Activated CD4-positive, alpha-beta T cell treated with anti-CD3 and anti-CD28 coated beads, Interleukin-2, amount 10 ng/mL, durations not matched to agents 24 days and 14 days (primary cell): ENCODE measurements around the gene USP5. TPM values are rescaled to one million over a fixed set of nuclear protein-coding genes. Genes with fewer than 3 reads are reported as not detected.
"Not testable (repeated sequence)": the region's sequence is repeated elsewhere in the genome, so short reads cannot be mapped to it uniquely, and the experiment has no call there.

Experiments
- DNase-seq: peaks from one replicate; pipeline ENCODE4 v3.0.0; 2022
- H3K27ac Mint-ChIP-seq: one replicate; pipeline ENCODE4 v1.8.0; 2022; ENCODE audit warnings: mild to moderate bottlenecking, mixed read lengths
- H3K27me3 Mint-ChIP-seq: one replicate; pipeline ENCODE4 v1.8.0; 2022; ENCODE audit warnings: mixed read lengths
- H3K36me3 Mint-ChIP-seq: one replicate; pipeline ENCODE4 v1.8.0; 2022; ENCODE audit warnings: low read depth, mild to moderate bottlenecking, mixed read lengths
- H3K4me1 Mint-ChIP-seq: one replicate; pipeline ENCODE4 v1.8.0; 2021; ENCODE audit warnings: mixed read lengths
- H3K4me3 Mint-ChIP-seq: one replicate; pipeline ENCODE4 v1.8.0; 2022; ENCODE audit warnings: mild to moderate bottlenecking, moderate library complexity, mixed read lengths
- H3K9me3 Mint-ChIP-seq: one replicate; pipeline ENCODE4 v1.8.0; 2021; ENCODE audit warnings: mixed read lengths
- intact Hi-C: fragments of 100-400 bp; cut with micrococcal nuclease; formaldehyde crosslinking; loops from one replicate; pipeline ENCODE4 v1.15.1; 2023
- total RNA-seq: library from RNA; stranded (reverse); gene quantifications from 2 replicates; pipeline ENCODE4 v1.2.3, GENCODE V29; 2022

The USP5 gene
- total RNA-seq, 1 donor from 2014 or later, result 121 TPM

- peak overlapping the region; percentile 97 for H3K27ac Mint-ChIP-seq
- H3K4me3 Mint-ChIP-seq, result peak overlapping the region; percentile 89
- intact Hi-C loops, result loop anchor here (5.0 kb wide), 2 partner anchors 287 to 362 kb away; partner anchors contain the start of genes MRPL51, NCAPD2 and NOP2
- H3K27me3 Mint-ChIP-seq, result no peaks in the 10 kb centered on the region
- H3K36me3 Mint-ChIP-seq, result peaks cover 45% of the 10 kb centered on the region
- no peaks in the 10 kb centered on the region for H3K9me3 Mint-ChIP-seq
- no peak for DNase-seq
- H3K4me1 Mint-ChIP-seq, result peaks cover 31% of the 10 kb centered on the region
Observed at GRCh38 chr12:6854036-6854435, 2.1 kb downstream of the USP5 start.

GRCh38 chr12:6855322-6855721, 3.4 kb downstream of the USP5 start:
- no peaks in the 10 kb centered on the region for H3K9me3 Mint-ChIP-seq
- no peak overlapping the region for H3K4me3 Mint-ChIP-seq
- no peak overlapping the region for H3K27ac Mint-ChIP-seq
- peaks cover 18% of the 10 kb centered on the region for H3K4me1 Mint-ChIP-seq
- H3K27me3 Mint-ChIP-seq, result no peaks in the 10 kb centered on the region
- intact Hi-C loops, result no loop called here
- peaks cover 49% of the 10 kb centered on the region for H3K36me3 Mint-ChIP-seq
- DNase-seq, result no peak

DNA sequence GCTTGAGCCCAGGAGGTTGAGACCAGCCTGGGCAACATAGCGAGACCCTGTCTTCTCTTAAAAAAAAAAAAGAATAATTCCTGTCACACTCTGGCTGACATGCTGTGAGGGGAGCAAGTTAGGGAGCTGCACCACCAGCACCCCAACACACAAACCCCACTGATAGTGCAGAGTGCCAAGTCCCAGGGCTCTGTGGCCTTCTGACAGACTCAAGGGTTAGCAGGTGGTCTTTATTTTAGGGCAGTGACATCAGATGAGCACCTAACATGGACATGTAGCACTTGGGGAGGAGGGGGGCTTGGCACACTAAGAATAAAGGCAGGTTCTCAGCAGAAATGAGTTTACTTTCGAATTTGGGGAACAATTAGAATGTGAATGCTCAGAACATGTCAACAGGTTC, 6.8 kb downstream of the USP5 start:
- H3K9me3 Mint-ChIP-seq, result no peaks in the 10 kb centered on the region
- intact Hi-C loops, result no loop called here
- DNase-seq, result no peak
- no peak overlapping the region for H3K27ac Mint-ChIP-seq
- no peak overlapping the region for H3K4me3 Mint-ChIP-seq
- peaks cover 68% of the 10 kb centered on the region for H3K36me3 Mint-ChIP-seq
- H3K4me1 Mint-ChIP-seq, result peaks cover 4% of the 10 kb centered on the region
- no peaks in the 10 kb centered on the region for H3K27me3 Mint-ChIP-seq

DNA sequence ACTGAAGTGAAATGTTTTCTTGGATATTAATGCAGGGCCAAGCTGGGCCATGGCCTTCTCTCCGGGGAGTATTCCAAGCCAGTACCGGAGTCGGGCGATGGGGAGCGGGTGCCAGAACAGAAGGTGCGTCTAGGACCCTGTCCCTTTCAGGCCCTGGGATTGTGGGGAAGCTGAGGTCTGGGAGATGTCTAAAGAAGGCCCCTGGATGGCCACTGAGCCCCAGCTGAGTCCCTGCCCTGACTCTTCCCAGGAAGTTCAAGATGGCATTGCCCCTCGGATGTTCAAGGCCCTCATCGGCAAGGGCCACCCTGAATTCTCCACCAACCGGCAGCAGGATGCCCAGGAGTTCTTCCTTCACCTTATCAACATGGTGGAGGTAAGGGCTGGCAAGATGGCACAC, 8.2 kb downstream of the USP5 start:
- intact Hi-C loops, result no loop called here

GRCh38 chr12:6860942-6861341, 9.0 kb downstream of the USP5 start:
- Mint-ChIP-seq H3K36me3 (peaks cover 73% of the 10 kb centered on the region), H3K27ac (no peak overlapping the region), H3K4me1 (peaks cover 3% of the 10 kb centered on the region), H3K9me3 (no peaks in the 10 kb centered on the region), H3K27me3 (no peaks in the 10 kb centered on the region), H3K4me3 (no peak overlapping the region)
- intact Hi-C loops, result no loop called here
- no peak for DNase-seq

More for the DNA sequence above, 8.2 kb downstream of the USP5 start:
- Mint-ChIP-seq H3K4me1 (no peaks in the 10 kb centered on the region), H3K9me3 (no peaks in the 10 kb centered on the region), H3K27me3 (no peaks in the 10 kb centered on the region), H3K36me3 (peaks cover 72% of the 10 kb centered on the region), H3K27ac (no peak overlapping the region), H3K4me3 (no peak overlapping the region)
- DNase-seq, result no peak

GRCh38 chr12:6861391-6861790, 9.4 kb downstream of the USP5 start:
- H3K36me3 Mint-ChIP-seq, result peaks cover 73% of the 10 kb centered on the region
- intact Hi-C loops, result no loop called here
- H3K27ac Mint-ChIP-seq, result no peak overlapping the region

GRCh38 chr12:6863033-6863432, 11.1 kb downstream of the USP5 start:
- Mint-ChIP-seq H3K27me3 (no peaks in the 10 kb centered on the region), H3K27ac (no peak overlapping the region), H3K4me1 (peaks cover 11% of the 10 kb centered on the region), H3K36me3 (peaks cover 65% of the 10 kb centered on the region), H3K4me3 (no peak overlapping the region), H3K9me3 (no peaks in the 10 kb centered on the region)
- intact Hi-C loops, result no loop called here
- DNase-seq, result no peak

More at GRCh38 chr12:6861391-6861790, 9.4 kb downstream of the USP5 start:
- H3K4me3 Mint-ChIP-seq, result no peak overlapping the region
- DNase-seq, result no peak
- no peaks in the 10 kb centered on the region for H3K9me3 Mint-ChIP-seq
- H3K27me3 Mint-ChIP-seq, result no peaks in the 10 kb centered on the region
- H3K4me1 Mint-ChIP-seq, result peaks cover 4% of the 10 kb centered on the region

- H3K27me3 Mint-ChIP-seq, result no peaks in the 10 kb centered on the region
- no peak overlapping the region for H3K27ac Mint-ChIP-seq
Observed at GRCh38 chr12:6863586-6864321, 11.8 kb downstream of the USP5 start.

DNA sequence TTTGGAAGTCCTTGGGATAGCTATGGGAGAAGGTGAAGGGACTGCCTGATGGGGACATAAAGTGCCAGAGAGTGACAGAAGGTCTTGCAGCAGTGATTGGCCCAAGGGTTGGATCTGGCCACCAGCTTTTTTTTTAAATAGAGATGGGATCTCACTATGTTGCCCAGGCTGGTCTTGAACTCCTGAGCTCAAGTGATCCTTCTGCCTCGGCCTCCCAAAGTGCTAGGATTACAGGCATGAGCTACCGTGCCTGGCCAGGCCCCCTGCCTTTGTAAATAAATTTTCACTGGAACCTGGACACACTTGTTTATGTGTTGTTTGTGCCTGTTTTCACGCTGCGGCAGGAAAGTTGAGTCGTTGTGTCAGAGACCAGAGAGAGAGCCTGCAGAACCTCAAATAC, 13.4 kb downstream of the USP5 start:
- H3K9me3 Mint-ChIP-seq, H3K27me3 Mint-ChIP-seq, DNase-seq, intact Hi-C loops, H3K27ac Mint-ChIP-seq, H3K4me3 Mint-ChIP-seq: not testable (repeated sequence)
- Mint-ChIP-seq H3K36me3 (peaks cover 70% of the 10 kb centered on the region), H3K4me1 (peaks cover 30% of the 10 kb centered on the region)

More at GRCh38 chr12:6863586-6864321, 11.8 kb downstream of the USP5 start:
- H3K36me3 Mint-ChIP-seq, result peaks cover 69% of the 10 kb centered on the region
- intact Hi-C loops, result no loop called here
- no peaks in the 10 kb centered on the region for H3K9me3 Mint-ChIP-seq
- peaks cover 15% of the 10 kb centered on the region for H3K4me1 Mint-ChIP-seq
- H3K4me3 Mint-ChIP-seq, result no peak overlapping the region
- DNase-seq, result no peak

- Mint-ChIP-seq H3K27me3 (no peaks in the 10 kb centered on the region), H3K36me3 (peaks cover 71% of the 10 kb centered on the region), H3K4me3 (peak overlapping the region; percentile 89), H3K27ac (peak overlapping the region; percentile 29), H3K4me1 (peaks cover 41% of the 10 kb centered on the region), H3K9me3 (no peaks in the 10 kb centered on the region)
- no peak for DNase-seq
- intact Hi-C loops, result no loop called here
Observed at GRCh38 chr12:6866163-6866919, 14.4 kb downstream of the USP5 start.

DNA sequence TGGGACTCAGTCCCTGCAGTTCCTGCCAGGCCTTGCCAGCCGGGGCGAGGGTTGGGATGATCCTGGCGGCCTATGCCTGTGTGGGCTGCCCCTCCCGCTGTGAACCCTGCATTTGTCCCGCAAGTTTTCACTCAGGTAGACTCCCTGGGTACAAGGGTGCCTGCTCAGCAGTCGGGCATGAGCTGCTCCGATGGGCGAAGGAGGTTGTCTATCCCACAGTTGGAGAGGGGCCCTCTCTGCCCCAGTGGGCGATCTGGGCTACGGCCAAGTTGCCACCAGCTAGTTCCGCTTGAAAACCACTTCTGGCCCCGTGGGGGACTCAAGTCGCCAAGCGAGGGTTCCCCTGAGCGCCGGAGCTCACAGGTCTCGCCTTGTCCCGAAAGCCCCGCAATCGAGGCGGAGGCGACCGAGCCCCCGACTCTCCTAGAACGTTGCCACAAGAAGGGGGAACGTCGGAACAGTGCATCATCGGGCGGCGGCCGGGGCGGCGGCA, 15.0 kb downstream of the USP5 start:
- Mint-ChIP-seq H3K27me3 (no peaks in the 10 kb centered on the region), H3K4me3 (peak overlapping the region; percentile 89), H3K27ac (peak overlapping the region; percentile 99), H3K9me3 (no peaks in the 10 kb centered on the region), H3K4me1 (peaks cover 46% of the 10 kb centered on the region), H3K36me3 (peaks cover 75% of the 10 kb centered on the region)
- intact Hi-C loops, result loop anchor here (1.0 kb wide), 1 partner anchor 15 kb away; the partner anchor contains the start of gene USP5
- no peak for DNase-seq

DNA sequence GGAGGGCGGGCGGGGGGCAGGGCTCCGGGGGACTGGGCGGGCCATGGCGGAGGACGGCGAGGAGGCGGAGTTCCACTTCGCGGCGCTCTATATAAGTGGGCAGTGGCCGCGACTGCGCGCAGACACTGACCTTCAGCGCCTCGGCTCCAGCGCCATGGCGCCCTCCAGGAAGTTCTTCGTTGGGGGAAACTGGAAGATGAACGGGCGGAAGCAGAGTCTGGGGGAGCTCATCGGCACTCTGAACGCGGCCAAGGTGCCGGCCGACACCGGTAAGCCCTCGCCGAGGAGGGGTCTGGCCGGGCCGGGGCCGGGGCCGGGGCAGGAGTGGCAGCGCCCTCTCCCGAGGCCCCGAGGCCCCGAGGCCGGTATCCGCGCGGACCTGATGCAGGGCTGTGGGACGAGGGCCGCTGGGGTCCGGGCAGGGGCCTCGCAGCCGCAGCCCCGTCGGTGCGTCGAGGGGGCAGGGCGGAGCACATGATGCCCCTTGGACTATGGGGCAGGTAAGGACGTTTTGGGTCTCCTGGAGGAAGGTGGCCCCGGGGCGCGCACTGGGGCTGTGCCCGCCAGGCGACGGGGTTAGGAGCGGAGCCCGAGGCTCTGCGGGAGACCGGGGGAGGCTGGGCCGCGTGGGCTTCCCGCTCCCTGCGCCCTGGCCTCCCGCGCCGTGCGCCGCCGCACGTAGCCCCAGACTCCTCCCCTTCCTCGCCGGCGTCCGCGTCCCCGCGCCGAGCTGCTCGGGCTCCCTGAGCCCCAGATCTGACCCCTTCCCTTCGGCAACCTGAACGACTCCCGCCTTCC, 15.7 kb downstream of the USP5 start, which contains the start of gene TPI1:
Gene TPI1 (plus strand): TSS at position 119 of the 798 bp plus-strand sequence. CDS start 36 bp downstream, at position 155.
- Mint-ChIP-seq H3K36me3 (peaks cover 74% of the 10 kb centered on the region), H3K4me1 (peaks cover 50% of the 10 kb centered on the region), H3K4me3 (peak within 1 kb of the TSS; percentile 89), H3K9me3 (no peaks in the 10 kb centered on the region), H3K27me3 (no peaks in the 10 kb centered on the region), H3K27ac (peak within 1 kb of the TSS; percentile 99)
- intact Hi-C loops, result loop anchor here (1.0 kb wide), 2 partner anchors 15 to 333 kb away; partner anchors contain the start of genes GAPDH and USP5
- DNase-seq, result peak; percentile 94
